SKM-1 treated with dmso at 0.1 percent for 144 hours (cell line): ENCODE measurements around the gene SWI5.
A peak's percentile ranks its signal among the peaks of the same experiment; 100 is the strongest.

Experiments used
- DNase-seq: peaks from one replicate; lab custom pipeline; 2025; ENCODE audit not compliant: unreplicated experiment; lab: John Stamatoyannopoulos, UW

SWI5 gene

GRCh38 chr9:128314697-128315096 is 38.6 kb downstream of the SWI5 start:
- no peak for DNase-seq

DNA sequence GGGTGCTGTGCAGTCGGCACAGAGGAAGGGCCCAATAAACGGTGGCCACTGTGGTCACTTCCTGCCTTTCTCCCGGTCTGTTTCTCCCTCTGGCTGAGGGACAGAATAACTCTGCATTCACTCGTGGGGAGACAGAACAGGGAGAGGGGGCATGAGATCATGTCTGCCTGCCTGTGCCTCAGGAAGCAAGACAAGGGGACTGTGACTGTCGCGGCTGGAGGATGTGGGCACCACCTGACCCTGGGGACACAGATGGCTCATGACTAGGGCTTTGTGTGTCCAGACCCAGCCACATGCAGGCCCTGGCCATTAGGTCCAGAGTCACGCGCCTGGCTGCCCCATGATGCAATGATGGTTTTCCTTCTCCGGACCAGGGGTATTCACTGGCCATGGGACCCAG is 40.3 kb downstream of the SWI5 start:
- no peak for DNase-seq

DNA sequence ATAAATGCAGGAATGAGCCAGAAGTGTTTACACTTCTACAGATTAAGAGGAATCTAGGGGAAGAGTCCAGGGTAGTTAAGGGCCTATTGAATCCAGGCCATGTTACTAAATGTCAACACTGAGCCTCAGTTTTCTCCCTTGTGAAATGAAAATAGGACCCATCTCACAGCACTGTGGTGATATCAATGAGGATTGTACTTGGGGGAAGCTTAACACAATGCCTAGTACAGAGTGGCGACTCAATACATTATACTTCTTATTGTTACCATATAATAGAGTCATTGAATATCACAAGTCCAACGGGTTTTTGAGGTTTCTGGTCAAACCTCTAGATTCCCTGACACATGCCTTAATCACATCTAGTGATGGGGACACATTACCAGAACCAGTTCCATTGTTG is 41.6 kb downstream of the SWI5 start:
- DNase-seq = no peak

DNA sequence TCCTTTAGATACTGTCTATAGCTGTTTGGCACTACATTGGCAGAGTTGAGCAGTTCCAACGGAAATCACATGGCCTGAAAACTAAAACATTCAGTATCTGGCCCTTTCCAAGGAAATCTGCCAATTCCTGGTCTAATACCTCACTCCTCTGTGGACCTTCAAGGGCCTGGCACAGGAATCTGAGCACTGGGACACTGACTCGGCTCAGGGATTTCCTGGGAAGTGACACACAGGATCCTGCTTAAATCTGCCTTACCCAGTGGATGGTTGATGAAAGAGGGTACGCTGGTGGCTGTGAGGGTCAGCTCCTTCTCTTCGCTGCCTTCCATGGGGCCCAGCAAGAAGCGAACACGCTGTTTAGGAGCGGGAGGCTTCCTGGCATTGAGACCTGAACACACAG is 45.3 kb downstream of the SWI5 start:
- DNase-seq = no peak

- DNase-seq = no peak
These were observed 45.9 kb downstream of the SWI5 start for GRCh38 chr9:128321879-128322403.

DNA sequence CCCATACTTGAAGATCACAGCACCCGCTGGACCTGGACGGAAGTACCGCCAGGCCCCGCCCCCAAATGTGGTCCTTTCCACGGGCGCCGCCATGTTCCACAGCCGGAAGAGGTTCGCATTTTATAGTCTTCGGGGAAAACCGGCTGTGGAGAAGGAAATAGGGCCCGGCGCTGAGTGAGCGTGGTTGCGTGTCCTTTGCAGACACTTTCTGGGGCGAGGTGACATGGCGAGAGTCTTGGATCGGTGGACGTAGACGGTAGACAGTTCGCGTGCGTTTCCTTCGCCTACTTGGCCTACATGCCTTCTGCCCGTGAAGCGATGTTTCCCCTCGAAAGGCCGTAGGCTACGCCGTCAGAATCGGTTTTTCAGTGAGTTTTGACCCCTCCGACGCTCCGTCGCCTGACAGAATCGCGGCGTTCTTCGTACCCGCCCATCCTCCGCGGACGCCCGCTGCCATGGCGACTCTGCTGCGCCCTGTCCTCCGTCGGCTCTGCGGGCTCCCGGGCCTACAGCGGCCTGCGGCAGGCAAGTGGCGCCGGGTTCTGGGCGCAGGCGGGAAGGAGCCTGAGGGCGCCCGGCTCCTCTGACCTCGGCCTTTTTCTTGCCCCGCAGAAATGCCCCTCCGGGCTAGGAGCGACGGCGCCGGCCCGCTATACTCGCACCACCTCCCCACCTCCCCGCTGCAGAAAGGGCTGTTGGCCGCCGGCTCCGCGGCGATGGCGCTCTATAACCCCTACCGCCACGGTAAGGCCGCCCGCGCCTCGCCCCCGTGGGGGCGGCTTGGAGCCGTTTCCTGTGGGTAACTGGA is 46.5 kb downstream of the SWI5 start, which contains the start of the genes COQ4 and TRUB2:
Gene COQ4, plus strand, starts transcription at position 436 of the 808 bp plus-strand sequence. Its CDS starts 20 bp downstream, at position 456.
Gene TRUB2, minus strand, starts transcription at position 44 of the 808 bp plus-strand sequence. Its CDS starts 39 bp downstream, at position 5.
- peak; percentile 89 for DNase-seq

DNA sequence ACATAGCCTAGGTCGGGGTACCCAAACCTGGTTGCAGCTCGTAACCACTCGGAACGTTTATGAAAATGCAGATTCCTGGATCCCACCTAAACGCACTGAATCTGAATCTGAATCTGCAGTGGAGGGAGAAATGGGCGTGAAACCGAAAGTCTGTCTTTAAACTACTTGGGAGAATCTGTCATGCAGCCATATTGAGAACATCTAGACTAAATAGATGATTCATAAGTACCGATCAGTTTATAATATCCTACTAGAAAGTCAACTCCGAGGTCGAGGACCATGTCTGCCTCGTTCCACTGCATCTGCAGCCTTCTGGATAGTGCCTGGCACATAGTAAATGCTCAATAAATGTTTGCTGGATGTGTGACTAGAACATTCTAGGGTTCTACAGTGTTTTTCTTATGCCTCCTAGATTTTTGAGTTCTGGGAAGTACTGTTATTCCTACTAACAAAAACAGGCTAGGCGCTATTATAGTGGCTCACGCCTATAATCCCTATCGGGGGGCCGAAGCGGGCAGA is 47.2 kb downstream of the SWI5 start:
- no peak for DNase-seq

GRCh38 chr9:128323791-128324190 is 47.7 kb downstream of the SWI5 start:
- DNase-seq = no peak

DNA sequence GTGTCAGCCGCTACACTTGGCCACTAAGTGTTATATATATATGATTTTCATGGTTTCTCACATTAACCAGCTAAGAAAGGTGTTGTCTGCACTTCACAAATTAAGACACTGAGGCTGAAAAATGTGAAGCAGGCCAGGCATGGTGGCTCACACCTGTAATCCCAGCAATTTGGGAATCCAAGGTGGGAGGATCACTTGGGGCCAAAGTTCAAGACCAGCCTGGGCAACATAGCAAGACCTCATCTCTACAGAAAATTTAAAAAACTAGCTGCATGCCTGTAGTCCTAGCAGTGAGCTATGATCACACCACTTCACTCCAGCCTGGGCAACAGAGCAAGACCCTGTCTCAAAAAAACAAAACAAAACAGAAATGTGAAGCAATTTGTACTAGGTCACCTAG is 48.3 kb downstream of the SWI5 start:
- no peak for DNase-seq

DNA sequence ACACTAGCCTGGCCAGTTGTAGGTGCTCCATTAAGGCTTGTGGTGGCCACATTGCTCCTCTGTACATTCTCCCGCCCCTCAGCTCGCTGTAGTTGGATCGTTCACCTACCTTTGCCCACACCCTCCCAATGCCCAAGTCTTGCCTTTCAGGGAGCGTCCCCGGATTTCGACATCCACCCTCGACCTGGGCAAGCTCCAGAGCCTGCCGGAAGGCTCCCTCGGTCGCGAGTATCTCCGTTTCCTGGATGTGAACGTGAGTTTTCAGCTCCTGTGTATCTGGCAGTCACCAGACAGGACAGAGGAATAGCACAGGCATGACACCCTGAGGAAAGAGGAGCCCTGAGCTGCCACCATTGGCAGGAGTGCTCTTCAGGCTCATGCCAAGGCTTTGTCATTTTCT is 49.6 kb downstream of the SWI5 start:
- no peak for DNase-seq

DNA sequence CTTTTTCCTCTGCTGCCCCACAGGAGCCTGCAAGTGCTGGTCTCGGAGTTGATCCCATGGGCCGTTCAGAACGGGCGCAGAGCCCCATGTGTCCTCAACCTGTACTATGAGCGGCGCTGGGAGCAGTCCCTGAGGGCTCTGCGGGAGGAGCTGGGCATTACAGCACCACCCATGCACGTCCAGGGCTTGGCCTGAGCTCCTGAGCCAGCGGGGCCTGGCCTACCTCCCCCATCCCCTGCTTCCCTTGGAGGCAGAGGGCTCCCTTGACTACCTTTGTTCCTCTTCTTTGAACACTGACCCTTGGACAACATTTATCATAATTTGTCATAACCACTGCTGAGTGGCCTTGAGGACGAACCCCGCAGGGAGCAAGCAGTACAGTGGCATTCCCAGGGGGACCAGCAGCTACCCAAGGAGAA is 57.4 kb downstream of the SWI5 start:
- DNase-seq = no peak

DNA sequence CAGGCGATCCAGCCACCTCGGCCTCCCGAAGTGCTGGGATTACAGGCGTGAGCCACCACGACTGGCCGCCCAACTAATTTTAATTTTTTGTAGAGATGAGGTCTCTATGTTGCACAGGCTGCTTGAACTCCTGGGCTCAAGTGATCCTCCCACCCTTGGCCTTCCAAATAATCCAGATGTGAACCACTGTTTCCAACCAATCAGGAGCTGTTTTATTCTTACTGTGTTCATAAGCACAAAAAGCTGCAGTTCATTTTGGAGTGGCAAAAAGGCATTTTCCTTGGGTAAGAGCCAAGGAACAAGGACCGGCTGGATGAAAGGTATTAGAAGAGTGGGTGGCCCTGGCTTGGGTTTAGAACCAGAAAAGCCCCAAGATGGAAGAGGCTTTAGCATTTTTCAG is 59.1 kb downstream of the SWI5 start:
- DNase-seq = no peak

DNA sequence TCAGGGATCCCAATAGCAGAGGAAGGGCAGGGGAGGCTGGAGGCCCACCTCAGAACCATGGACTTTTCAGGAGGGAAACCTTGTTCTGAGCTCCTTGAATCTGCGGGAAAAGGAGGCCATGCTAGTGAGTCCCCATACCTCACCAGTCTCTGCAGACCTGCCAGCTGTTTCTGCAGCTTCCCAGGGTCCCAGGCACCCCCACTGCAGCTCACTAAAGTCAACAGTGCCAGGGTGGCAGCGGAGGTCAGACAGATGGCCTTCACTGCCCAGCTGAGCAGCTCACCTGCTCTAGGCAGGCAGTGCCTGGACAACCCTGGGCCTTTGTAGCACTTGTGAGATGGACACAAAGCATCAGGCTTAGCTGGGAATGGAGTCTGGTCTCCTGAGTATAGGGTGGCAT is 59.8 kb downstream of the SWI5 start:
- no peak for DNase-seq

DNA sequence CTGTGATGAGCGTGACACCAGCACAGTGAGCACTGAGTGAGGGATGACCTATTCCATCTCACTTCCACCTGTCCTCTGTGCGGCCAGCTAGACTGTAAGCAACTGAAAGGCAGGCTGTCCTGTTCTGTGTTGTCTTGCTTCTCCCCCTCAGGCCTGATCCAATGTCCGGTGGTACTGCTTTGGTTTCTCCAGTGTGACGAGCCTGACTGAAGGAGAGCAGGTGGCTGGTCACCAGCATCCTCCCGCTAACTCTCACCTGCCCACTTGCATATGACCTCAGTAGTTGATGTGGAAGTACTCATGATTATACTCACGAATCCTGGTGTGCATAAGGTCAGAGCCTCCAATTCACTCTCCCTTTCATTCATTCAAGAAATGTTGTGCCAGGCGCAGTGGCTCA is 61.9 kb downstream of the SWI5 start:
- no peak for DNase-seq
